GM12878 (cell line): ENCODE results near the gene EIF3A. TPM values are rescaled to one million over a fixed set of nuclear protein-coding genes. Genes with fewer than 3 reads are reported as not detected.

Source experiments
- ATAC-seq: fragments of 200-7000 bp; cut with Tn5 transposase; 3 replicates; pipeline ENCODE4 v1.9.1; 2020; ENCODE audit warnings: mild to moderate bottlenecking, moderate library complexity
- BruUV-seq: library from RNA; stranded (reverse); fragments of 400-500 nt; replicated peaks from 2 replicates; lab custom pipeline; 2021; lab: Mats Ljungman, UMichigan
- CTCF ChIA-PET: fragments of 300-600 bp; sonication (Branson Sonifier 250); formaldehyde crosslinking; extraction: SDS; loops from one replicate; lab custom pipeline; 2021; ENCODE audit warnings: inconsistent platforms; lab: Yijun Ruan, JAX
- POLR2A ChIA-PET: fragments of 350-600 bp; formaldehyde crosslinking; extraction: SDS; loops from one replicate; lab custom pipeline; 2021; ENCODE audit warnings: inconsistent platforms; lab: Charles Lee
- RAD21 ChIA-PET: fragments of 300-600 bp; sonication (Branson Sonifier 250); formaldehyde crosslinking; loops from one replicate; lab custom pipeline; 2023; ENCODE audit warnings: antibody characterized with exemption; ENCODE audit not compliant: unreplicated experiment; lab: Charles Lee
- SMC1A ChIA-PET: fragments of 300-600 bp; sonication (Branson Sonifier 250); formaldehyde crosslinking; loops from one replicate; lab custom pipeline; 2023; ENCODE audit not compliant: unreplicated experiment, uncharacterized antibody; lab: Charles Lee
- DNase-seq: peaks from one replicate; pipeline ENCODE4 v3.0.0-alpha.2; 2011; ENCODE audit warnings: low read depth, low spot score
- FAIRE-seq: peaks from 3 replicates; lab custom pipeline; 2011; peaks lifted over from hg19 to GRCh38; lab: Jason Lieb, UNC
- H2AFZ ChIP-seq: 2 replicates; pipeline ENCODE4 v1.6.0; 2011; ENCODE audit warnings: low read depth, low read length, control low read depth; ENCODE audit not compliant: control insufficient read depth
- H3K27ac ChIP-seq: 2 replicates; pipeline ENCODE4 v1.5.1; 2011; ENCODE audit warnings: control low read depth; ENCODE audit not compliant: control insufficient read depth, insufficient read depth
- H3K27me3 ChIP-seq, 2 experiments: replicated peaks in 1 of 2; 2 replicates each; pipeline versions ENCODE4 v1.6.0 to v1.6.1; 2011; ENCODE audit warnings: low read length in 1 of 2; ENCODE audit not compliant: control insufficient read depth in 2 of 2, insufficient read depth in 2 of 2
- H3K36me3 ChIP-seq, 2 experiments: 2 replicates each; pipeline ENCODE4 v1.5.1; 2011; ENCODE audit warnings: low read length in 1 of 2; ENCODE audit not compliant: control insufficient read depth in 2 of 2, insufficient read depth in 2 of 2
- H3K4me1 ChIP-seq: 2 replicates; pipeline ENCODE4 v1.6.1; 2011; ENCODE audit warnings: mild to moderate bottlenecking, low read length, moderate library complexity, mixed read lengths; ENCODE audit not compliant: control insufficient read depth, insufficient read depth
- H3K4me2 ChIP-seq: 2 replicates; pipeline ENCODE4 v1.6.0; 2011; ENCODE audit warnings: control low read depth; ENCODE audit not compliant: control insufficient read depth, insufficient read depth
- H3K4me3 ChIP-seq: fragments of 200-600 bp; sonication (generic); 2 replicates; pipeline ENCODE4 v1.5.1; 2016
- H3K79me2 ChIP-seq: 2 replicates; pipeline ENCODE4 v1.6.0; 2011; ENCODE audit warnings: low read length; ENCODE audit not compliant: control insufficient read depth, insufficient read depth
- H3K9ac ChIP-seq: 2 replicates; pipeline ENCODE4 v1.8.0; 2011; ENCODE audit warnings: low read length, control low read depth, mixed read lengths; ENCODE audit not compliant: control insufficient read depth, insufficient read depth
- H3K9me3 ChIP-seq: replicated peaks from 3 replicates; pipeline ENCODE4 v1.5.1; 2011; ENCODE audit warnings: mild to moderate bottlenecking, low read length; ENCODE audit not compliant: control insufficient read depth, insufficient read depth
- H4K20me1 ChIP-seq: 2 replicates; pipeline ENCODE4 v1.6.0; 2011; ENCODE audit not compliant: control insufficient read depth, insufficient read depth
- BACH1 ChIP-seq: fragments of 450-650 bp; IDR thresholded peaks from 2 replicates; pipeline ENCODE4 v1.6.1; 2017; ENCODE audit warnings: mild to moderate bottlenecking, borderline replicate concordance
- ELK1 ChIP-seq: IDR thresholded peaks from 2 replicates; pipeline ENCODE4 v1.6.1; 2012; ENCODE audit warnings: low read depth, low read length, improper control_type of control experiment
- IKZF2 ChIP-seq, 2 experiments: fragments of 450-650 bp; IDR thresholded peaks; 2 replicates each; pipeline ENCODE4 v1.6.1; 2017; ENCODE audit warnings: mild to moderate bottlenecking in 2 of 2, moderate library complexity in 2 of 2
- IRF3 ChIP-seq: fragments of 450-650 bp; IDR thresholded peaks from 2 replicates; pipeline ENCODE4 v1.6.1; 2014; ENCODE audit warnings: mild to moderate bottlenecking
- JUNB ChIP-seq: IDR thresholded peaks from 2 replicates; pipeline ENCODE4 v1.6.1; 2016; ENCODE audit warnings: antibody characterized with exemption, mild to moderate bottlenecking
- KAT2A ChIP-seq: conservative IDR thresholded peaks from 2 replicates; pipeline ENCODE4 v1.6.1; 2011; ENCODE audit warnings: low read depth, low read length; ENCODE audit not compliant: control insufficient read depth
- MEF2B ChIP-seq: fragments of 450-650 bp; IDR thresholded peaks from 2 replicates; pipeline ENCODE4 v1.6.1; 2018; ENCODE audit warnings: mild to moderate bottlenecking, moderate library complexity; ENCODE audit not compliant: partially characterized antibody, poor library complexity, severe bottlenecking
- MTA3 ChIP-seq: IDR thresholded peaks from 2 replicates; pipeline ENCODE4 v1.6.1; 2012; ENCODE audit warnings: low read length, inconsistent platforms, borderline replicate concordance
- NRF1 ChIP-seq: conservative IDR thresholded peaks from 2 replicates; pipeline ENCODE4 v1.6.1; 2011; ENCODE audit warnings: mild to moderate bottlenecking, low read depth, low read length, improper control_type of control experiment
- RBBP5 ChIP-seq: fragments of 200-600 bp; sonication (generic); conservative IDR thresholded peaks from 2 replicates; pipeline ENCODE4 v1.6.1; 2016
- RCOR1 ChIP-seq: conservative IDR thresholded peaks from 2 replicates; pipeline ENCODE4 v1.6.1; 2012; ENCODE audit warnings: low read depth, low read length, improper control_type of control experiment
- RELA ChIP-seq: fragments of 450-650 bp; IDR thresholded peaks from 2 replicates; pipeline ENCODE4 v1.8.0; 2014; ENCODE audit warnings: borderline replicate concordance; ENCODE audit not compliant: partially characterized antibody
- STAT1 ChIP-seq: fragments of 450-650 bp; conservative IDR thresholded peaks from 2 replicates; pipeline ENCODE4 v1.6.1; 2014; ENCODE audit warnings: antibody characterized with exemption, mild to moderate bottlenecking
- TCF3 ChIP-seq: IDR thresholded peaks from 2 replicates; pipeline ENCODE4 v1.6.1; 2012; ENCODE audit warnings: low read depth, mild to moderate bottlenecking, low read length, borderline replicate concordance; ENCODE audit not compliant: insufficient read depth
- ZNF207 ChIP-seq: fragments of 450-650 bp; IDR thresholded peaks from 2 replicates; pipeline ENCODE4 v1.6.1; 2014; ENCODE audit warnings: antibody characterized with exemption, mild to moderate bottlenecking, borderline replicate concordance
- WGBS: methylation state at CpG from one replicate; pipeline ENCODE4 v1.1.6; 2016; ENCODE audit warnings: low lambda C conversion rate; ENCODE audit not compliant: insufficient replicate concordance, insufficient coverage; ENCODE audit errors: missing lambda C conversion rate; 5-methylcytosine and 5-hydroxymethylcytosine counted together
- in situ Hi-C: fragments of 300-500 bp; cut with MboI; formaldehyde crosslinking; loops from 9 replicates; pipeline ENCODE4 v1.14.3; 2018; ENCODE audit warnings: mixed read lengths
- intact Hi-C: fragments of 100-400 bp; cut with micrococcal nuclease; formaldehyde crosslinking; loops from one replicate; pipeline ENCODE4 v1.14.2; 2022; ENCODE audit not compliant: unreplicated experiment
- polyA plus RNA-seq, 11 experiments: library from polyadenylated mRNA; depleted of rRNA in 4 of 11; unstranded in 6 of 11; stranded (reverse) in 5 of 11; fragments of >200 nt; fragmentation: Nextera tagmentation in 4 of 11; fragmentation: Illumina TruSeq in 1 of 11; extraction: Ambion mirVana in 4 of 11; extraction: Trizol in 1 of 11; gene quantifications; 1 replicate in 1 of 11; 2 replicates in 10 of 11; pipeline versions ENCODE4 v1.2.1 to v1.2.3, GENCODE V29; 2011 to 2016; ENCODE audit warnings: inconsistent platforms in 2 of 11, missing spikeins in 2 of 11, low read depth in 1 of 11
- total RNA-seq, 4 experiments: library from RNA; depleted of rRNA in 3 of 4; stranded (reverse); fragments of >200 nt in 3 of 4; fragmentation: Illumina TruSeq in 1 of 4; extraction: Trizol in 1 of 4; gene quantifications; 2 replicates each; pipeline versions ENCODE4 v1.2.1 to v1.2.3, GENCODE V29; 2013 to 2021

Gene EIF3A
- total and polyA plus RNA-seq, 10 of the 15 experiments (the other 5 are each of a cell fraction or from before 2014, with no cell fraction given): 42.3 to 195 (median 96.3) TPM

GRCh38 chr10:119115926-119116325 lies 35.3 kb upstream of the EIF3A start:
- H3K36me3 ChIP-seq: peaks cover 0 to 8% of the 10 kb centered on the region in 2 experiments; a peak in 2 of 4 replicates
- no peak for DNase-seq
- no peak for ATAC-seq
- H2AFZ ChIP-seq: no peak overlapping the region
- in situ Hi-C loops: no loop called here
- TF ChIP-seq ZNF207: no peak
- no peak for TF ChIP-seq IRF3
- no peak for TF ChIP-seq TCF3
- TF ChIP-seq RCOR1: no peak
- no peak for TF ChIP-seq STAT1
- no peak for TF ChIP-seq ELK1
- TF ChIP-seq MTA3: no peak
- no peak for TF ChIP-seq BACH1
- no peak for TF ChIP-seq JUNB
- no peak for TF ChIP-seq MEF2B
- TF ChIP-seq IKZF2 (IDR thresholded peaks at IDR 0.05): no peak
- no peak for TF ChIP-seq RBBP5
- TF ChIP-seq KAT2A: no peak
- TF ChIP-seq RELA: no peak
- no peak for TF ChIP-seq NRF1
- H3K9ac ChIP-seq: no peak overlapping the region
- intact Hi-C loops: no loop called here
- H4K20me1 ChIP-seq: no peaks in the 10 kb centered on the region
- no peak overlapping the region for H3K4me2 ChIP-seq
- no TSS peak for BruUV-seq
- POLR2A ChIA-PET: interaction anchor here (0.6 kb wide), 1 partner anchor 103 kb away, joined by 3 read pairs; no protein-coding TSS in a partner anchor
- WGBS: 92% methylated on average over 9 of the region's 9 CpGs
- no peak overlapping the region for H3K4me3 ChIP-seq
- RAD21 ChIA-PET: no interaction called here
- no peak overlapping the region for H3K27ac ChIP-seq
- SMC1A ChIA-PET: interaction anchor here (0.7 to 1.6 kb wide), 3 partner anchors 9 to 30 kb away, joined by 4 to 7 read pairs (median 5); no protein-coding TSS in a partner anchor
- H3K9me3 ChIP-seq: no peaks in the 10 kb centered on the region
- no peak for FAIRE-seq
- peaks cover 15% of the 10 kb centered on the region for H3K4me1 ChIP-seq
- no peaks in the 10 kb centered on the region for H3K79me2 ChIP-seq
- no peaks in the 10 kb centered on the region for H3K27me3 ChIP-seq
- CTCF ChIA-PET: interaction anchor here (1.6 to 2.3 kb wide), 2 partner anchors 11 to 84 kb away, joined by 5 to 7 read pairs; no protein-coding TSS in a partner anchor
